ENCODE results near the gene JAM2.
A peak's percentile ranks its signal among the peaks of the same experiment; 100 is the strongest.

The JAM2 gene

GRCh38 chr21:25737421-25737820 is 98.4 kb downstream of the JAM2 start:
- peak overlapping the region in 8 of 11 experiments; percentile 99 to 100 (median 100); a peak in 10 of 22 replicates for H3K27ac ChIP-seq
- no peaks in the 10 kb centered on the region for H3K27me3 ChIP-seq
- peak overlapping the region in 5 of 10 experiments; percentile 80 to 95 (median 89); a peak in 6 of 20 replicates for H3K4me3 ChIP-seq
- H4K20me1 ChIP-seq: peaks cover 8 to 42% (median 19%) of the 10 kb centered on the region in 11 experiments; a peak in 15 of 22 replicates
- H3K4me1 ChIP-seq: peaks cover 32 to 42% (median 36%) of the 10 kb centered on the region in 10 experiments
- TF ChIP-seq Cebpa-rat (IDR thresholded peaks at IDR 0.05): no peak
- H3K9ac ChIP-seq: peak overlapping the region; percentile 99 to 100 (median 100); a peak in 19 of 22 replicates
- H3K4me2 ChIP-seq: peak overlapping the region; percentile 72 to 93 (median 88); a peak in 20 of 22 replicates
- H3K9me3 ChIP-seq (replicated peaks in 1 of 11): no peaks in the 10 kb centered on the region
- H3K36me3 ChIP-seq: peaks cover 10 to 35% (median 20%) of the 10 kb centered on the region in 11 experiments; a peak in 18 of 22 replicates

- Histone ChIP-seq H3K36me3 (peaks cover 41 to 79% (median 57%) of the 10 kb centered on the region in 11 experiments), H3K4me1 (peaks cover 3 to 12% (median 8%) of the 10 kb centered on the region in 10 experiments; a peak in 16 of 20 replicates), H3K4me3 (no peak overlapping the region), H3K27me3 (no peaks in the 10 kb centered on the region), H4K20me1 (peaks cover 0 to 30% (median 8%) of the 10 kb centered on the region in 11 experiments; a peak in 10 of 22 replicates), H3K4me2 (peak overlapping the region in 1 of 11 experiments; percentile 35; a peak in 1 of 22 replicates), H3K9me3 (replicated peaks in 1 of 11) (no peaks in the 10 kb centered on the region), H3K9ac (no peak overlapping the region), H3K27ac (no peak overlapping the region)
- TF ChIP-seq Cebpa-rat (IDR thresholded peaks at IDR 0.05): no peak
These were observed 103.8 kb downstream of the JAM2 start for GRCh38 chr21:25742900-25743299.

GRCh38 chr21:25744854-25745253 is 105.8 kb downstream of the JAM2 start:
- Histone ChIP-seq H3K9ac (no peak overlapping the region), H3K27me3 (no peaks in the 10 kb centered on the region), H3K27ac (no peak overlapping the region), H3K9me3 (replicated peaks in 1 of 11) (no peaks in the 10 kb centered on the region), H4K20me1 (peaks cover 0 to 17% (median 3%) of the 10 kb centered on the region in 11 experiments; a peak in 9 of 22 replicates), H3K36me3 (peaks cover 49 to 88% (median 67%) of the 10 kb centered on the region in 11 experiments), H3K4me3 (no peak overlapping the region), H3K4me1 (peaks cover 7 to 13% (median 8%) of the 10 kb centered on the region in 10 experiments), H3K4me2 (no peak overlapping the region)
- no peak for TF ChIP-seq Cebpa-rat (IDR thresholded peaks at IDR 0.05)

DNA sequence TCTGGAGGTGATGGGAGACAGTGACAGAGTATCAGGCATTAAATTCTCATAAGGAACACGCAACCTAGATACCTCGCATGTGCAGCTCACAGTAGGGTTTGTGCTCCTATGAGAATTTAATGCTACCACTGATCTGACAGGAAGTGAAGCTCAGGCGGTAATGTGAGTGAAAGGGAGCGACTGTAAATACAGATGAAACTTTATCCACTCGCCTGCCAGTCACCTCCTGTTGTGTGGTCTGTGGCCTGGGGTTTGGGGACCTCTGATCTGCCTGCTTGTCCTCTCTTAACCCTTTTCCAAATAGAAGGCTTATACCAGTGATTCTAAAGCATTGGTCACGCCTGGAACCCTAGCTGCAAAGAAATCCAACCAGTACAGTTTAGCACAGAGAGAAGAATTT is 111.0 kb downstream of the JAM2 start:
- Histone ChIP-seq H3K4me1 (peaks cover 11 to 17% (median 13%) of the 10 kb centered on the region in 10 experiments; a peak in 19 of 20 replicates), H4K20me1 (peaks cover 0 to 2% (median 0%) of the 10 kb centered on the region in 11 experiments; a peak in 2 of 22 replicates), H3K27ac (peak overlapping the region in 7 of 11 experiments; percentile 2 to 48 (median 34); a peak in 9 of 22 replicates), H3K4me3 (no peak overlapping the region), H3K9ac (peak overlapping the region in 4 of 11 experiments; percentile 16 to 63 (median 22); a peak in 4 of 22 replicates), H3K4me2 (peak overlapping the region; percentile 0 to 64 (median 51); a peak in 18 of 22 replicates), H3K9me3 (replicated peaks in 1 of 11) (no peaks in the 10 kb centered on the region), H3K27me3 (no peaks in the 10 kb centered on the region), H3K36me3 (peaks cover 60 to 83% (median 74%) of the 10 kb centered on the region in 11 experiments)
- TF ChIP-seq Cebpa-rat (IDR thresholded peaks at IDR 0.05): no peak

- Histone ChIP-seq H3K9ac (no peak overlapping the region), H3K9me3 (replicated peaks in 1 of 11) (no peaks in the 10 kb centered on the region), H3K36me3 (peaks cover 55 to 83% (median 74%) of the 10 kb centered on the region in 11 experiments), H3K27ac (no peak overlapping the region), H4K20me1 (peaks cover 0 to 14% (median 0%) of the 10 kb centered on the region in 11 experiments; a peak in 2 of 22 replicates), H3K4me2 (no peak overlapping the region), H3K4me1 (peaks cover 11 to 17% (median 13%) of the 10 kb centered on the region in 10 experiments; a peak in 19 of 20 replicates), H3K27me3 (no peaks in the 10 kb centered on the region), H3K4me3 (no peak overlapping the region)
- no peak for TF ChIP-seq Cebpa-rat (IDR thresholded peaks at IDR 0.05)
These were observed 113.4 kb downstream of the JAM2 start for GRCh38 chr21:25752416-25752815.

GRCh38 chr21:25756190-25756932 is 117.3 kb downstream of the JAM2 start:
- Histone ChIP-seq H3K27me3 (no peaks in the 10 kb centered on the region), H3K4me3 (no peak overlapping the region), H3K36me3 (peaks cover 72 to 98% (median 92%) of the 10 kb centered on the region in 11 experiments), H3K4me1 (no peaks in the 10 kb centered on the region), H3K9ac (no peak overlapping the region; a peak in 1 of 22 replicates), H3K9me3 (replicated peaks in 1 of 11) (no peaks in the 10 kb centered on the region), H3K4me2 (no peak overlapping the region), H3K27ac (no peak overlapping the region), H4K20me1 (peaks cover 0 to 14% (median 0%) of the 10 kb centered on the region in 11 experiments; a peak in 2 of 22 replicates)
- TF ChIP-seq Cebpa-rat (IDR thresholded peaks at IDR 0.05): no peak

DNA sequence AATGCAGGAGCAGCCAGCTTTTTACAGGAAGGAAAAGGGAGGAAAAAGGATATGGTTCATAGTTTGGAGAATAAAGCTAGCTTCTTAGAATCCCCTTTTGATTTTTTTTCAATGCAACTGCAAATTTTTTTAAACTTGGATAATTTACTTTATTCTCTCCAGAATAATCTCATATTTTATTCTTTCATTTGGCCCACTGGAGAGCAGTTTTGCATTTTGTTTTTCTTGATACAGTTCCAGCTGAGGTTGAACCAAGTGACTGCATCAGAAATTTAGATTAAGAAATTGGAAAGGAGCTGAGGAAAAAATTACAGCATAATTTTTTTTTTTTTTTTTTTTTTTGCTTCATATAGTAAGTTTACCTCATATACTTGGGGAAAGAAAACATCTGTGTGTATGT is 118.5 kb downstream of the JAM2 start:
- Histone ChIP-seq H3K4me1 (no peaks in the 10 kb centered on the region), H3K4me2 (no peak overlapping the region), H4K20me1 (peaks cover 0 to 14% (median 0%) of the 10 kb centered on the region in 11 experiments; a peak in 2 of 22 replicates), H3K4me3 (no peak overlapping the region), H3K9ac (no peak overlapping the region), H3K9me3 (replicated peaks in 1 of 11) (no peaks in the 10 kb centered on the region), H3K36me3 (peaks cover 67 to 99% (median 96%) of the 10 kb centered on the region in 11 experiments), H3K27me3 (no peaks in the 10 kb centered on the region), H3K27ac (no peak overlapping the region)
- TF ChIP-seq Cebpa-rat (IDR thresholded peaks at IDR 0.05): no peak

GRCh38 chr21:25759573-25759972 is 120.5 kb downstream of the JAM2 start:
- Histone ChIP-seq H3K9ac (no peak overlapping the region), H3K27me3 (no peaks in the 10 kb centered on the region), H3K9me3 (replicated peaks in 1 of 11) (no peaks in the 10 kb centered on the region), H3K36me3 (peaks cover 71 to 100% (median 96%) of the 10 kb centered on the region in 11 experiments), H3K4me3 (no peak overlapping the region), H4K20me1 (peaks cover 0 to 14% (median 0%) of the 10 kb centered on the region in 11 experiments; a peak in 2 of 22 replicates), H3K27ac (no peak overlapping the region), H3K4me2 (no peak overlapping the region), H3K4me1 (no peaks in the 10 kb centered on the region)
- TF ChIP-seq Cebpa-rat (IDR thresholded peaks at IDR 0.05): no peak

DNA sequence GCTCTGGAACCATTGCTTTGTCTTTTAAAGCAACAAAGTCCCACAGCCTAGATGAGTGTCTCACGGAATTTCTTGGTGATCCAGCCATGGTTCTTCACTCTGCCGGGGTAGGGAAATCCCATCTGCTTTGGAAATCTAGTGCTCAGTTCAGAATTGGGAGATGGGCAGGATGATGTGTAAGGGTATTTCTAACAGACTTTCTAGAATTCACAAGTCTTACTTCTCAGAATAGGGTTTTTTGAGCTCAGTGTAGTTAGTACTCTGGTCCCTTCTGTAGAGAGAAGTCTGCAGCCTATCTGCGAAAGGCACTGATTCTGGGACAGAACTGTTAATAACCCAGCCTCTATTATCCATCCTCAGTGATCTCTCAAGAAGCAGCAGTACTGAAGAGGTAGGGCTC is 121.0 kb downstream of the JAM2 start:
- H3K9me3 ChIP-seq (replicated peaks in 1 of 11): no peaks in the 10 kb centered on the region
- H3K36me3 ChIP-seq: peaks cover 68 to 100% (median 96%) of the 10 kb centered on the region in 11 experiments
- H3K27me3 ChIP-seq: no peaks in the 10 kb centered on the region
- no peak overlapping the region for H3K4me3 ChIP-seq
- no peak overlapping the region for H3K9ac ChIP-seq
- H3K4me1 ChIP-seq: no peaks in the 10 kb centered on the region
- no peak for TF ChIP-seq Cebpa-rat (IDR thresholded peaks at IDR 0.05)
- peaks cover 0 to 12% (median 0%) of the 10 kb centered on the region in 11 experiments; a peak in 2 of 22 replicates for H4K20me1 ChIP-seq
- no peak overlapping the region for H3K27ac ChIP-seq
- H3K4me2 ChIP-seq: no peak overlapping the region
